Spinal cord (tissue), 10 donors: Measurements from ENCODE around the gene MN1. TPM values are rescaled to one million over a fixed set of nuclear protein-coding genes. Genes with fewer than 3 reads are reported as not detected.

Source experiments
- DNase-seq, 6 donors: peaks; one replicate each; pipeline versions ENCODE4 v3.0.0 to v3.0.0-alpha.2; 2013 to 2015; ENCODE audit warnings: low spot score in 6 of 6, low read depth in 4 of 6
- H3K27ac ChIP-seq: one replicate; pipeline ENCODE4 v1.5.1; 2013; ENCODE audit warnings: low read depth, low read length, control low read depth
- H3K27me3 ChIP-seq: one replicate; pipeline ENCODE4 v1.6.1; 2013; ENCODE audit warnings: low read length; ENCODE audit not compliant: control insufficient read depth, insufficient read depth
- H3K36me3 ChIP-seq: one replicate; pipeline ENCODE4 v1.6.1; 2013; ENCODE audit warnings: low read length; ENCODE audit not compliant: control insufficient read depth, insufficient read depth
- H3K4me1 ChIP-seq: one replicate; pipeline ENCODE4 v1.6.1; 2013; ENCODE audit warnings: low read length; ENCODE audit not compliant: control insufficient read depth, insufficient read depth
- H3K4me3 ChIP-seq: one replicate; pipeline ENCODE4 v1.5.1; 2013; ENCODE audit warnings: low read depth, low read length, control low read depth
- H3K9me3 ChIP-seq: one replicate; pipeline ENCODE4 v1.6.1; 2013; ENCODE audit warnings: low read length; ENCODE audit not compliant: control insufficient read depth, insufficient read depth
- WGBS: methylation state at CpG from one replicate; pipeline ENCODE4 v1.1.5; 2013; ENCODE audit warnings: missing lambda C conversion rate; ENCODE audit not compliant: insufficient coverage; 5-methylcytosine and 5-hydroxymethylcytosine counted together
- polyA plus RNA-seq, 2 donors: library from polyadenylated mRNA; unstranded; fragments of 120-200 nt; gene quantifications; one replicate each; pipeline ENCODE4 v1.2.1, GENCODE V29; 2013; ENCODE audit not compliant: insufficient read length in 2 of 2
- total RNA-seq, 2 donors: library from RNA; depleted of rRNA in 1 of 2; stranded (reverse); fragments of 120-200 nt in 1 of 2; fragments of >200 nt in 1 of 2; gene quantifications; one replicate each; pipeline versions ENCODE4 v1.2.3 to v1.2.4, GENCODE V29; 2013 to 2014
- donor health status: healthy.

Gene MN1
- total and polyA plus RNA-seq, 4 donors, result 9.9 to 27.5 (median 25.4) TPM

GRCh38 chr22:27754888-27755480 is 46.6 kb downstream of the MN1 start:
- no peaks in the 10 kb centered on the region for H3K9me3 ChIP-seq
- H3K36me3 ChIP-seq, result peaks cover 28% of the 10 kb centered on the region
- H3K27me3 ChIP-seq, result peaks cover 3% of the 10 kb centered on the region
- H3K4me1 ChIP-seq, result peaks cover 45% of the 10 kb centered on the region
- H3K27ac ChIP-seq, result no peak overlapping the region
- DNase-seq, result no peak
- WGBS, result 91% methylated on average over 7 of the region's 8 CpGs
- no peak overlapping the region for H3K4me3 ChIP-seq

- 36% methylated on average over 15 of the region's 19 CpGs for WGBS
- no peaks in the 10 kb centered on the region for H3K9me3 ChIP-seq
- peaks cover 51% of the 10 kb centered on the region for H3K4me1 ChIP-seq
- peak in 2 of 6 donors; percentile 54 to 57 for DNase-seq
- no peak overlapping the region for H3K27ac ChIP-seq
- peaks cover 3% of the 10 kb centered on the region for H3K27me3 ChIP-seq
- peaks cover 32% of the 10 kb centered on the region for H3K36me3 ChIP-seq
- no peak overlapping the region for H3K4me3 ChIP-seq
These were observed 47.2 kb downstream of the MN1 start for GRCh38 chr22:27754247-27754887.

- H3K36me3 ChIP-seq, result peaks cover 28% of the 10 kb centered on the region
- H3K4me3 ChIP-seq, result no peak overlapping the region
- H3K27me3 ChIP-seq, result peaks cover 7% of the 10 kb centered on the region
- no peak for DNase-seq
- H3K27ac ChIP-seq, result no peak overlapping the region
- peaks cover 56% of the 10 kb centered on the region for H3K4me1 ChIP-seq
- H3K9me3 ChIP-seq, result no peaks in the 10 kb centered on the region
- 67% methylated on average over 3 of the region's 4 CpGs for WGBS
These were observed 48.8 kb downstream of the MN1 start for GRCh38 chr22:27752771-27753170.

GRCh38 chr22:27752141-27752540 is 49.4 kb downstream of the MN1 start:
- H3K4me3 ChIP-seq, result no peak overlapping the region
- 83% methylated on average over 2 of the region's 5 CpGs for WGBS
- H3K9me3 ChIP-seq, result no peaks in the 10 kb centered on the region
- H3K27me3 ChIP-seq, result peaks cover 9% of the 10 kb centered on the region
- DNase-seq, result no peak
- H3K36me3 ChIP-seq, result peaks cover 24% of the 10 kb centered on the region
- no peak overlapping the region for H3K27ac ChIP-seq
- peaks cover 52% of the 10 kb centered on the region for H3K4me1 ChIP-seq

GRCh38 chr22:27751277-27752070 is 50.1 kb downstream of the MN1 start:
- H3K27ac ChIP-seq, result no peak overlapping the region

GRCh38 chr22:27750584-27751265 is 50.8 kb downstream of the MN1 start:
- Histone ChIP-seq H3K27ac (peak overlapping the region; percentile 72), H3K9me3 (no peaks in the 10 kb centered on the region), H3K4me1 (peaks cover 45% of the 10 kb centered on the region), H3K27me3 (peaks cover 9% of the 10 kb centered on the region), H3K36me3 (peaks cover 18% of the 10 kb centered on the region), H3K4me3 (no peak overlapping the region)
- WGBS, result 68% methylated on average over 11 of the region's 13 CpGs
- DNase-seq, result no peak

More at GRCh38 chr22:27751277-27752070, 50.1 kb downstream of the MN1 start:
- DNase-seq, result no peak
- H3K9me3 ChIP-seq, result no peaks in the 10 kb centered on the region
- peaks cover 24% of the 10 kb centered on the region for H3K36me3 ChIP-seq
- no peak overlapping the region for H3K4me3 ChIP-seq
- peaks cover 52% of the 10 kb centered on the region for H3K4me1 ChIP-seq
- WGBS, result 90% methylated on average over 4 of the region's 9 CpGs
- peaks cover 9% of the 10 kb centered on the region for H3K27me3 ChIP-seq

- peaks cover 18% of the 10 kb centered on the region for H3K36me3 ChIP-seq
- WGBS, result 28% methylated on average over 2 of the region's 11 CpGs
- no peaks in the 10 kb centered on the region for H3K9me3 ChIP-seq
- H3K27ac ChIP-seq, result peak overlapping the region; percentile 72
- H3K4me1 ChIP-seq, result peaks cover 37% of the 10 kb centered on the region
- H3K4me3 ChIP-seq, result no peak overlapping the region
- H3K27me3 ChIP-seq, result peaks cover 9% of the 10 kb centered on the region
- peak in 2 of 6 donors; percentile 57 to 81 for DNase-seq
These were observed 51.8 kb downstream of the MN1 start for GRCh38 chr22:27749597-27750225.

GRCh38 chr22:27748751-27749191 is 52.8 kb downstream of the MN1 start:
- peaks cover 13% of the 10 kb centered on the region for H3K36me3 ChIP-seq
- peak overlapping the region; percentile 72 for H3K27ac ChIP-seq
- H3K4me3 ChIP-seq, result no peak overlapping the region
- H3K27me3 ChIP-seq, result peaks cover 9% of the 10 kb centered on the region
- no peaks in the 10 kb centered on the region for H3K9me3 ChIP-seq
- H3K4me1 ChIP-seq, result peaks cover 30% of the 10 kb centered on the region
- WGBS, result 38% methylated on average over 6 of the region's 11 CpGs
- peak in 1 of 6 donors; percentile 66 for DNase-seq

- Histone ChIP-seq H3K4me3 (no peak overlapping the region), H3K9me3 (no peaks in the 10 kb centered on the region), H3K27me3 (peaks cover 9% of the 10 kb centered on the region), H3K27ac (peak overlapping the region; percentile 72), H3K36me3 (peaks cover 13% of the 10 kb centered on the region), H3K4me1 (peaks cover 27% of the 10 kb centered on the region)
- WGBS, result 67% methylated on average over 2 of the region's 4 CpGs
- no peak for DNase-seq
These were observed 53.2 kb downstream of the MN1 start for GRCh38 chr22:27748349-27748748.
